T-helper 2 cell treated with Interferon-gamma antibody and Interleukin-4, amounts not matched to agents 5 μg/mL and 100 μg/mL, for 36 hours (primary cell): ENCODE measurements around the gene NT5C1A.
A peak's percentile ranks its signal among the peaks of the same experiment; 100 is the strongest.

Experiments used
- DNase-seq: peaks from one replicate; pipeline ENCODE4 v3.0.0; 2021; ENCODE audit warnings: low spot score
- H3K27ac Mint-ChIP-seq: one replicate; pipeline ENCODE4 v1.8.0; 2021; ENCODE audit warnings: mild to moderate bottlenecking, mixed read lengths
- H3K27me3 Mint-ChIP-seq: one replicate; pipeline ENCODE4 v1.8.0; 2021; ENCODE audit warnings: low read depth, mixed read lengths
- H3K36me3 Mint-ChIP-seq: one replicate; pipeline ENCODE4 v1.8.0; 2021; ENCODE audit warnings: low read depth, mixed read lengths
- H3K4me1 Mint-ChIP-seq: one replicate; pipeline ENCODE4 v1.8.0; 2021; ENCODE audit warnings: low read depth, mixed read lengths
- H3K4me3 Mint-ChIP-seq: one replicate; pipeline ENCODE4 v1.8.0; 2022; ENCODE audit warnings: mild to moderate bottlenecking, moderate library complexity, mixed read lengths
- H3K9me3 Mint-ChIP-seq: one replicate; pipeline ENCODE4 v1.8.0; 2021; ENCODE audit warnings: mixed read lengths

The NT5C1A gene

DNA sequence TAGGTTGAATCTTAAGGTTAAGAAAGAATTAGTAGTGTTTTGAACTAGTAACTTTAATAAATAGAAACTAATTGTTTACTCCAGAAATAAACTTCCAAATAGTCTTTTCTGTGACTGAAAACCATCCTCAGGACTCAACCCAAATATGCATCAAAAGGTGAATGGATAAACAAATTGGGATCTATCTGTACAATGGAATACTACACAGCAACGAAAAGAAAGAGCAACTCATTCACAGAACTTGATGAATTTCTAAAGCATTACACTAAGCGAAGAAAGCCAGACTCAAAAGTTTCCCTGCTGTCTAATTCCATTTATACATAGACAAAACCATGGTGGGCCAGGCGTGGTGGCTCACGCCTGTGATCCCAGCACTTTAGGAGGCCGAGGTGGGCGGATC is 57.4 kb downstream of the NT5C1A start:
- Mint-ChIP-seq H3K4me3 (no peak overlapping the region), H3K27me3 (no peaks in the 10 kb centered on the region), H3K27ac (no peak overlapping the region), H3K36me3 (no peaks in the 10 kb centered on the region), H3K4me1 (peaks cover under 1% of the 10 kb centered on the region), H3K9me3 (no peaks in the 10 kb centered on the region)
- DNase-seq = no peak

DNA sequence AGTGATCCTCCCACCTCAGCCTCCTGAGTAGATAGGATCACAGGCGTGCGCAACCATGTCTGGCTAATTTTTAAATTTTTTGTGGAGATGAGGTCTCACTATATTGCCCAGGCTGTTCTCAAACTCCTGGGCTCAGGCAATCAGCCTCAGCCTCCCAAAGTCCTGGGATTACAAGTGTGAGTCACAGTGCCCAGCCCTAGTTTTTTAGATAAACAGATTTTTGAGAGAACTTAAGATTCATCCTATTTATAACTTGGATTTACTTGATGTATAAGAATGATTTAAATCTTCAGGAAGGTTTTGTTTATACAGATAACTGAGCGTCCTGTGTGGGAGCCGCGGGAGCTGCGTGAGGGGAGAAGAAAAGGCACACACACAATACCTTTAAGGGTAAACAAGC is 58.7 kb downstream of the NT5C1A start:
- Mint-ChIP-seq H3K27me3 (no peaks in the 10 kb centered on the region), H3K27ac (no peak overlapping the region), H3K4me1 (peaks cover 3% of the 10 kb centered on the region), H3K36me3 (no peaks in the 10 kb centered on the region), H3K4me3 (no peak overlapping the region), H3K9me3 (no peaks in the 10 kb centered on the region)
- DNase-seq = no peak

DNA sequence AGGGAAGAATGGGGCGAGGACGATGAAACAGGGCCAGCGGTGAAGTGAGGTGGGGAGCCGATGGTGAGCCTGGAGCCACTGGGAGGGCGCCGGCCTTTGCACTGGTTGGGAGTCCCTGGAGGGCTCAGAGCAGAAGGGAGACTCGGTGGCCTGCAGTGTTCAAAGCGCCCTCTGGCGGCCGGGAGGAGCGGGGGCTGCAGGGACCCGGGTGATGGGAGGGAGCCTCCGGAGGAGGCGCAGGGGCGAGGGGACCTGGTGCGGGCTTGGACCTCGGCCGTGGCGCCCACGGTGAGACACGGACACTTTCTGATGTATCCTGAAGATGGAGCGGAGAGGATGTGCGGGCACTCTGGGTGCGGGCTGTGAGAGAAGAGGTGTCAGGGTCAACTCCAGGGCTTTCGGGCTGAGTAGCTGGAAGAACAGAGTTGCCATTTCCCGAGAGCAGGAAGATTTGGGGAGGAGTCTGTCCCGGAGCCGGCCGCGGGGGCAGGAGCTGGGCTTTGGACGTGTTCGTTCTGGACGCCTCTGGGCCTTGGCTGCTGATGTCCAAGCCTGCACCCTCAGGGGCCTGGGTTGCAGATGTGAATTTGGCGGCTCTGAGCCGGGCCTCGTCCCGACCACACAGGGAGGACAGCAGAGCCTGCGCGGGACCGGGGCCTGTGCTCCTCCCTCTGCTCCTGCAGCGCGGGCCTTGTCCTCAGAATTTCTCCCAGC is 62.1 kb downstream of the NT5C1A start:
- no peaks in the 10 kb centered on the region for H3K27me3 Mint-ChIP-seq
- H3K27ac Mint-ChIP-seq = no peak overlapping the region
- peak overlapping the region; percentile 47 for H3K4me3 Mint-ChIP-seq
- no peaks in the 10 kb centered on the region for H3K9me3 Mint-ChIP-seq
- DNase-seq = peak; percentile 75
- H3K4me1 Mint-ChIP-seq = peaks cover 3% of the 10 kb centered on the region
- H3K36me3 Mint-ChIP-seq = no peaks in the 10 kb centered on the region
